Thoracic aorta (tissue), 2 donors: ENCODE results near the gene NUMBL. TPM values are rescaled to one million over a fixed set of nuclear protein-coding genes. Genes with fewer than 3 reads are reported as not detected.

ENCODE experiments used
- ATAC-seq: fragments of 150-250 bp; one replicate; pipeline ENCODE4 v1.8.0; 2017; ENCODE audit warnings: low read depth; ENCODE audit not compliant: insufficient number of reproducible peaks, low FRiP score
- DNase-seq: peaks from one replicate; pipeline ENCODE4 v3.0.0-alpha.2; 2020; ENCODE audit warnings: low spot score
- H3K27ac ChIP-seq, 2 donors: fragments of 200-600 bp; sonication (generic); 1 replicate in 1 of 2; 2 replicates in 1 of 2; pipeline ENCODE4 v1.5.1; 2016; ENCODE audit warnings: mild to moderate bottlenecking in 2 of 2, moderate library complexity in 2 of 2
- H3K27me3 ChIP-seq: fragments of 200-600 bp; sonication (generic); replicated peaks from 2 replicates; pipeline ENCODE4 v1.6.0; 2016; ENCODE audit warnings: mild to moderate bottlenecking; ENCODE audit not compliant: insufficient read depth
- H3K36me3 ChIP-seq: fragments of 200-600 bp; sonication (generic); one replicate; pipeline ENCODE4 v1.5.1; 2016
- H3K4me1 ChIP-seq, 2 donors: fragments of 200-600 bp; sonication (generic); 1 replicate in 1 of 2; 2 replicates in 1 of 2; pipeline versions ENCODE4 v1.5.1 to v1.6.0; 2016; ENCODE audit warnings: low read depth in 2 of 2, mild to moderate bottlenecking in 1 of 2; ENCODE audit not compliant: control insufficient read depth in 1 of 2
- H3K4me3 ChIP-seq: fragments of 200-600 bp; sonication (generic); 2 replicates; pipeline ENCODE4 v1.5.1; 2016; ENCODE audit warnings: mild to moderate bottlenecking
- H3K9me3 ChIP-seq: fragments of 200-600 bp; sonication (generic); 2 replicates; pipeline ENCODE4 v1.5.1; 2016
- total RNA-seq, 2 donors: library from RNA; depleted of rRNA; stranded (reverse); fragments of >200 nt; gene quantifications; one replicate each; pipeline versions ENCODE4 v1.1.0 to v1.2.3, GENCODE V29; 2016
- TF ChIP-seq, protein P1 (sequence below): fragments of 200-600 bp; sonication (generic); IDR thresholded peaks from one replicate; pipeline ENCODE4 v1.5.1; 2019; ENCODE audit warnings: antibody characterized with exemption

NUMBL gene
- total RNA-seq, 2 donors from 2014 or later, result 101 to 133 TPM

GRCh38 chr19:40663695-40664692, 26.5 kb downstream of the NUMBL start:
- Histone ChIP-seq H3K4me1 (peaks cover 0 to 16% of the 10 kb centered on the region in 2 donors), H3K9me3 (no peaks in the 10 kb centered on the region), H3K36me3 (peaks cover 20% of the 10 kb centered on the region), H3K27ac (peak overlapping the region; percentile 84 to 89), H3K27me3 (no peaks in the 10 kb centered on the region), H3K4me3 (peak overlapping the region; percentile 96)
- ATAC-seq (no peak), DNase-seq (no peak)
- TF ChIP-seq, protein P1, sequence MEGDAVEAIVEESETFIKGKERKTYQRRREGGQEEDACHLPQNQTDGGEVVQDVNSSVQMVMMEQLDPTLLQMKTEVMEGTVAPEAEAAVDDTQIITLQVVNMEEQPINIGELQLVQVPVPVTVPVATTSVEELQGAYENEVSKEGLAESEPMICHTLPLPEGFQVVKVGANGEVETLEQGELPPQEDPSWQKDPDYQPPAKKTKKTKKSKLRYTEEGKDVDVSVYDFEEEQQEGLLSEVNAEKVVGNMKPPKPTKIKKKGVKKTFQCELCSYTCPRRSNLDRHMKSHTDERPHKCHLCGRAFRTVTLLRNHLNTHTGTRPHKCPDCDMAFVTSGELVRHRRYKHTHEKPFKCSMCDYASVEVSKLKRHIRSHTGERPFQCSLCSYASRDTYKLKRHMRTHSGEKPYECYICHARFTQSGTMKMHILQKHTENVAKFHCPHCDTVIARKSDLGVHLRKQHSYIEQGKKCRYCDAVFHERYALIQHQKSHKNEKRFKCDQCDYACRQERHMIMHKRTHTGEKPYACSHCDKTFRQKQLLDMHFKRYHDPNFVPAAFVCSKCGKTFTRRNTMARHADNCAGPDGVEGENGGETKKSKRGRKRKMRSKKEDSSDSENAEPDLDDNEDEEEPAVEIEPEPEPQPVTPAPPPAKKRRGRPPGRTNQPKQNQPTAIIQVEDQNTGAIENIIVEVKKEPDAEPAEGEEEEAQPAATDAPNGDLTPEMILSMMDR, result no peak

- Histone ChIP-seq H3K9me3 (no peaks in the 10 kb centered on the region), H3K36me3 (peaks cover 12% of the 10 kb centered on the region), H3K4me3 (peak overlapping the region; percentile 96), H3K27me3 (no peaks in the 10 kb centered on the region), H3K4me1 (peaks cover 0 to 16% of the 10 kb centered on the region in 2 donors), H3K27ac (peak overlapping the region; percentile 84 to 89)
- DNase-seq (peak; percentile 68), ATAC-seq (peak; percentile 59)
- TF ChIP-seq, protein P1, result peak; percentile 97
Measured at GRCh38 chr19:40662925-40663694, 27.3 kb downstream of the NUMBL start.

DNA sequence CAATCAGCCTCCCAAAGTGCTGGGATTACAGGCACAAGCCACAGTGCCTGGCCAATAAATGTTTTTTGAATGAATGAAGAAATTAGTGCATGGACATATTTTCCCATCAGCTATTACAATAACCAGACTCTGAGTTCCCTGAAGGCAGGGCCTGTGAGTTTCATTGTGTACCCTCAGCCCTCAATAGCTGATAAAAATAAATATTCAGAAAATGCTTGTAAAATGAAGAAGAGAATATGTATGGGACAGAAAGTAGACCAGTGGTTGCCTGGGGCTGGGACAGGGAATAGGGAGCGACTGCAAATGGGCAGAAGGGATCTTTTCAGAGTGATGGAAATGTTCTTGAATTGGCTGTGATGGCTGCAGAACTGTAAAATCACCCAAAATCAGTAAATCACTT, 28.8 kb downstream of the NUMBL start:
- no peak for ATAC-seq
- TF ChIP-seq, protein P1, result no peak
- no peak for DNase-seq
- Histone ChIP-seq H3K27ac (no peak overlapping the region), H3K4me1 (peaks cover 0 to 16% of the 10 kb centered on the region in 2 donors), H3K36me3 (no peaks in the 10 kb centered on the region), H3K27me3 (no peaks in the 10 kb centered on the region), H3K4me3 (no peak overlapping the region), H3K9me3 (no peaks in the 10 kb centered on the region)

DNA sequence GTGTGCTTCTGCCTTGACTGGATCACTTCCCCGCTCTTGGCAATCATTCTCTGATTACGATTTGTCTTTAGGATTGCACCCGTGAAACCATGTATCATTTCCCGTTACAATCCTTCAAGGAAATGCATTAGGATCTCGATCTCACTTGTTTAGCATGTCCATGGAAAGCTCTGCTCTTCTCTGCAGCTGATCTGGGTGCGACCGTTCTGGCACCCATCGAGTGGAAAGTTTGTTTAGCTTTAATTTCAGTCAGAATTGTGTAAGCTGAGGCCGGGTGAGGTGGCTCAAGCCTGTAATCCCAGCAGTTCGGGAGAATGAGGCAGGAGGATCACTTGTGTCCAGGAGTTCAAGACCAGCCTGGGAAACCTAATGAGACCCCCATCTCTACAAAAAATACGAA, 30.9 kb downstream of the NUMBL start:
- no peaks in the 10 kb centered on the region for H3K27me3 ChIP-seq
- no peak for ATAC-seq
- H3K4me1 ChIP-seq, result peaks cover 0 to 16% of the 10 kb centered on the region in 2 donors
- TF ChIP-seq, protein P1, result no peak
- no peak overlapping the region for H3K27ac ChIP-seq
- no peaks in the 10 kb centered on the region for H3K36me3 ChIP-seq
- H3K4me3 ChIP-seq, result no peak overlapping the region
- H3K9me3 ChIP-seq, result no peaks in the 10 kb centered on the region
- DNase-seq, result no peak

DNA sequence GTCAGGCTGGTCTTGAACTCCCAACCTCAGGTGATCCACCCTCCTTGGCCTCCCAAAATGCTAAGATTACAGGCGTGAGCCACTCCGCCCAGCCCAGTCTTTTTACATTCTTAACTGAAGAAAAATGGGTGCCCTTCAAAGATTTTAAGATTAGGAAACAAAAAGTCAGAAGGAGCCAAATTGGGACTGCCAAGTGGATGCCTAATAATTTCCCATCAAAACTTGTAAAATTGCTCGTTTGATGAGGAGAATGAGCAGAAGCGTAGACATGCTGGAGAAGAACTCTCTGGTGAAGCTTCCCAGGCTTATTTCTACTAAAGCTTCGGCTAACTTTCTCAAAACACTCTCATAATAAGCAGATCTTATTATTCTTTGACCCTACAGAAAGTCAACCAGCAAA, 31.3 kb downstream of the NUMBL start:
- DNase-seq (no peak), ATAC-seq (no peak)
- Histone ChIP-seq H3K36me3 (no peaks in the 10 kb centered on the region), H3K4me3 (no peak overlapping the region), H3K27ac (no peak overlapping the region), H3K27me3 (no peaks in the 10 kb centered on the region), H3K4me1 (peaks cover 0 to 13% of the 10 kb centered on the region in 2 donors), H3K9me3 (no peaks in the 10 kb centered on the region)
- TF ChIP-seq, protein P1, result no peak
